Stimulated activated CD8-positive, alpha-beta memory T cell treated with anti-CD3 and anti-CD28 coated beads, Interleukin-2, amount 100 ng/mL, for 1 hour (primary cell): ENCODE measurements around the gene STXBP5L.
"Not testable (repeated sequence)": the region's sequence is repeated elsewhere in the genome, so short reads cannot be mapped to it uniquely, and the experiment has no call there.

Experiments
- DNase-seq, 2 donors: peaks; one replicate each; pipeline ENCODE4 v3.0.0-alpha.2; 2020; ENCODE audit warnings: low read depth in 2 of 2

STXBP5L gene

GRCh38 chr3:120908030-120908794 lies at the start of gene STXBP5L:
STXBP5L (plus strand) TSS chr3:120908205; CDS start chr3:120909579, 1,374 bp downstream.
- DNase-seq, result no peak

GRCh38 chr3:120858521-120858920 lies 49.5 kb upstream of the STXBP5L start:
- no peak for DNase-seq

DNA sequence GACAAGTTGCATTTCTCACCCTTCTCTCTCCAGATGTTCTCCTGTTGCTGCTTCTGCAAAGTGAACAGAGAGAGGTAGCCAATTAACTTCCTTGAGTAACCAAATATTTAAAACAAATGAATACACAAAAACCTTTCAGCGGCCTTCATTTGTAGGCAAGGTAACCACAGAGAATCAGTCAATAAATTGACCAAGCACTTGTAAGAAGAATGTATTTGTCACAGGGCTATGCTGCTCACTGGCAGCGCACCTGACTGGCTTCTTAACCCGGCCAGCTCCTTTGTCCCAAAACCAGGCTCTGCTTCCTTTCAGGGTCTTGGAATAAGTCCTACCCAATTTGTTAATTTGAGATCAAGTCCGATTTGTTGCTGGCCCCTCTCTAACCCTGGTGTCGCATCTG lies 43.5 kb upstream of the STXBP5L start:
- no peak for DNase-seq

- DNase-seq, result no peak
Measured at GRCh38 chr3:120875507-120875906, 32.5 kb upstream of the STXBP5L start.

DNA sequence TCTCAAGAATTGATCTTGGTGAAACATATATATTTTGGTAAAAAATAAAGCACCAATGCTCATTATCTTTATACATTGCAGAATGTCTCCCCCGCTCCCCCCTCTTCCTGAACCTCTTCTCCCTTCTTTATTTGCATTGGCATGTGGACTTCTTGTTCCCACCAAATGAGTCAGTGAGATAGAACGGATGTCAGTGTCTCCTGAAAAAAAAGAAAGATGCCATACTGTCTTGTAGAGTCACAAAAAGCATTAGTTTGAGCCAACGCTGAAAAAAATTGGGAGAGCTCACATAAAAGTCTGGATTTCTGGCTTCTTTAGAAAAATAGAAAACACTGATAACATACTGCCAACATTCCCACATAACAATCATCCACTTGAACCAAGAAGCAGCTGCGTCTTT lies 32.0 kb upstream of the STXBP5L start:
- no peak for DNase-seq

DNA sequence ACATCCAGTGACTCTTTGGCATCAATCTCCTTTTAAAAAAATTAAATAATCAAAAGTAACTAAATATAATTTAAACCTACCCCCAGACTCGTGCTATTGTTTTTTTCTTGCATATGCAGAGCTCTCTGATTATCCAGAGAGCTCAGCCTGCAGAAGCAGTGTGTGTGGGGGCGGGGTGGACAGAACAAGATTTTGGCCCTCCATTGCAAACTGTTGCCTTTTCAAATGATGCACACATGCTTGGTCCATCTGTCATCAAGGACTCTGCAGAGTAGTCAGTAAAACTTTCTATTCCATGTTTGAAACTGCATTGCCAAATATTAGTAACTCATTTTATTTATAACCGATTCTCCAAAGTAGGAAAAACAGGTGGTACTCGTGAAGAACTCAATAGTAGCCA lies 28.6 kb upstream of the STXBP5L start:
- no peak for DNase-seq

DNA sequence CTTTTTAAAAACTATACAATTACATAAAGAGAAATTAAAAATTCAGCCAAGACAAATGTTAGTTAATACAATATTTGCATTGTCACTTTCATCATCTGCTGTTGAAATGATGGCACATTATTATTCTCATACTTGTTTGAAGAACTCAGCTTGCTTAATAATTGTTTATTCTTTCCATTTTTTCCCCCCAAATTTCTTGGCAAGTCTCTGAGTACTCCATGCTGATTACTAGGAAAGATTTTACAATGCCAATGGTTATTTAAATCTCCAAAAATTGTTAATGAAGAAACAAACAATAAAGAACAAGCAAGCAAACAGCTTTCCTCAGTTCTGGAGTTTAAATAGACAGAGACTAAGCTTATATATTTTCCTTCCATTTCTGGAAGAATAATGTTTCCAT lies 15.1 kb upstream of the STXBP5L start:
- DNase-seq, result no peak

DNA sequence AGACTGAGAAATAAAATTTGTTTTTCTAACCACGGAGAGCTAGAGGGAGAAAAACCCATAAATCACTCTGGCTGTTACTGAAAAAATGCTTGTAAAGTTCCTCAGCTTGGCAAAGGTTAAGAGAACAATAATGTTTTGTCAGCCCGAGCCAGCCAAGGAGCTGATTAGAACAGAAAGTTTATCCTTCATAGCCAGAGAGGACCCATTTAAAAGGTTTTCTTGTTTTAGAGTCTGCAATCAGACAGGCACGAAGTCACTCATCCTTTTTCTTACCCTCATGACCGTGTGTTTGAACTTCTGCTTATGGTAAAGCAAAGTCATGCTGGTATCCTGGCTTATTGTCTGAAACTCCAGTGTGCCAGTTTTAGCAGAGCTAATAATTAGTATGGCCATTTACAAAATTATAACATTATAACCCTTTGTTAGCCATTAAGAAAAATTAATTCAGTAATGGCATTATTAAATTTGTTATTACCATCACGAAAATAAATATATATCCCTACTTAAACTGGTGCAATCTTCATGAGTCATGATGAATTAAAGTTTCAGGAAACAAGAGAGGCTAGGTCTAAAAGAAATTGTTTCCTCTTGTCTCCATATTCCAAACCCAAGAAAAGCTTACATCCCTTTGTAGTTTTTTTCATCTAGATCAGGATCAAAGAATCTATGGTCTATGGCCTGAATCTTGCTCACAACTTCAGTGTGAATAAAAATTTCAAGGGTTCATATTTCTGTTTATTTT lies 13.5 kb upstream of the STXBP5L start:
- DNase-seq, result no peak

DNA sequence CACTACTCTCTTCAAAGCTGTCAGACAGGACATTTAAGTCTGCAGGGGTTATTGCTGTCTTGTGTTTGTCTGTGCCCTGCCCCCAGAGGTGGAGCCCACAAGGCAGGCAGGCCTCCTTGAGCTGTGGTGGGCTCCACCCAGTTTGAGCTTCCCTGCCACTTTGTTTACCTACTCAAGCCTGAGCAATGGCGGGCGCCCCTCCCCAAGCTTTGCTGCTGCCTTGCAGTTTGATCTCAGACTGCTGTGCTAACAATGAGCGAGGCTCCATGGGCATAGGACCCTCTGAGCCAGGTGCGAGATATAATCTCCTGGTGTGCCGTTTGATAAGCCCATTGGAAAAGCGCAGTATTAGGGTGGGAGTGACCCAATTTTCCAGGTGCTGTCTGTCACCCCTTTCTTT lies 6.3 kb upstream of the STXBP5L start:
- not testable (repeated sequence) for DNase-seq

DNA sequence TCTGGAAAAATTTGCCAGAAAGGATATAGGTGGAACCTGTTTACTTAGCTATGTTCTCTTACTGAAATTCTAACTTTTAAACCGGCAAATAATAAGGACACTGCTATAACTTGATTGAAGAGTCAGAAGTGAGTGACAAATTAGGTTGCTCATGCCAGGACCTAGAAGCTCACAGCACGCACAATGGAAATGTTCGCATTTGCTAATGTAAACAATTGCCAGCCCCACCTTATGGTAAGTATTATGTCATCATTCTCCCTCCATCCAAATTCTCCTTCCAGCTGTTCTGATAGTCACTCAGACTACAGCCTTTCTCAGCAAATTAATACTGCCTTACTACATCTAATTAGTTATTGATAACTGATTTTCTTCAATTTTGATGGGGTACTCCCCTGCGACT lies 4.8 kb upstream of the STXBP5L start:
- DNase-seq, result no peak

- no peak for DNase-seq
Measured at GRCh38 chr3:120907659-120908029, 361 bp upstream of the STXBP5L start.

DNA sequence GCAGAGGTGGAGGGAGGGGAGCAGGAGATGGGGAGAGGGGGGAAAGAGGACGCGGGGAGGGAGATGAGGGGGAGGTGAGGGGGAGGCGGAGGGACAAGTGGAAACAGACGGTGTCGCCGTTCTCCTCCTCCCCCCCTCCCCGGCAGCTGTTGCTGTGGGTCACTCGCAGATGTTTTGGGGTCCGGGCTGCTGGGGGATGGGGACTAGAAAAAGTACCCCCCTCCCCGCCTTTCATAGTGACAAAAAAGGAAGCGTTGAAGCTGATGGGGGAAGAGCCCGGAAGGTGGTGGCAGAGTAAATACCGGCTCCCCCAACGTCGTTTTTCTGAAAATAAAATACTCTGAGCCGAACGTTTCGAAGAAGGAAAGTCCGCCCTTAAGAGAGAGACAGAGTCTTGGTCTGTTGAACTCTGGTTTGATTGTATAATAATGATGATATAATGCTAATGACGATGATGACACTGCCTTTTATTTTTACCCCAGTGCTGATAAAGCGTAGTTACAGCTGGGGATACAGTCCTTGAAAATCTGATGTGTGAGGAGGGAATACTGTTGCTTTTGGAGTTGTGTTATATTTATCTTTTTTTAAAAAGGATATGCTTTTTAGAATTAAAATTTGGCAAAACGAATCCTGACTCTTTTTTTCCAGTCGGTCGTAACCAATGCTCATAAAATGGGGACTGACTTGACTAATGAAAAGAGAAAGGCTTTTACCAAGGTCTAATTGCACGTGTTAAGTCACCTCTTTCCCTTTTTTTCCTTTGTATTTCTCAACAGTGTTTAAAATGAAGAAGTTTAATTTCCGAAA lies 993 bp downstream of the STXBP5L start:
- DNase-seq, result no peak

GRCh38 chr3:120909602-120909878 lies 1.5 kb downstream of the STXBP5L start:
- no peak for DNase-seq

GRCh38 chr3:120926146-120926545 lies 18.1 kb downstream of the STXBP5L start:
- no peak for DNase-seq

DNA sequence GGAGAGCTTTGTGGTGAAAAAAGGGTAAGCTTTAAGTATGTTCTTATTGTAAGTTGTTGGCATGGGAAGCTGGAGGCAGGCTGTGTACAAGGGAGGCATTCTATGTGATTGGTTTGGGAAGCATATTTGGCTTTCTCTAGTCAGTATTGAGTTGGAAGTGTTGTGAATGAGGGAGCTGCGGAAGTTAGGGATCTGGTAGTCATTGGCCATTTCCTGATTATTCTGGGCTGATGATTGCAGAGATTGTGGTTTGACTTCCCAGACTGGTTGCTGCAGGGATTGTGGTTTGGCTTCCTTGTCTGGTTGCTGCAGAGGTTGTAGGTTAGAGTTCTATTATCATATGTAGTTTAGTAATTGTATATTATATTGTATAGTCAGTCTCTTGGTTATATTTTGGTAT lies 21.0 kb downstream of the STXBP5L start:
- DNase-seq, result no peak

DNA sequence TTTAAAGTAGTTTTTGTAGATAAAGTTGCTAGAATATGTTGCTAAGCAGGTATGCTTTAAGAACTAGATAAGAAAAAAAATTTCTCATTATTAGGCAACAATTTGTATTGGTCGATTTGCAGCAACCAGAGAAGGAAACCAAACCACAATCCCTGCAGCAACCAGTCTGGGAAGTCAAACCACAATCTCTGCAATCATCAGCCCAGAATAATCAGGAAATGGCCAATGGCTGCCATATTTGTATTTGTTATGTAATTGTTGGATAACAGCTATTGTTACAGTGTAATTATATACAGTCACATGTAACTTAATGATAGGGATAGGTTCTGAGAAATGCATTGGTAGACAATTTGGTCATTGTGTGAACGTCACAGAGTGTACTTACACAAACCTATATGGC lies 23.6 kb downstream of the STXBP5L start:
- DNase-seq, result no peak

DNA sequence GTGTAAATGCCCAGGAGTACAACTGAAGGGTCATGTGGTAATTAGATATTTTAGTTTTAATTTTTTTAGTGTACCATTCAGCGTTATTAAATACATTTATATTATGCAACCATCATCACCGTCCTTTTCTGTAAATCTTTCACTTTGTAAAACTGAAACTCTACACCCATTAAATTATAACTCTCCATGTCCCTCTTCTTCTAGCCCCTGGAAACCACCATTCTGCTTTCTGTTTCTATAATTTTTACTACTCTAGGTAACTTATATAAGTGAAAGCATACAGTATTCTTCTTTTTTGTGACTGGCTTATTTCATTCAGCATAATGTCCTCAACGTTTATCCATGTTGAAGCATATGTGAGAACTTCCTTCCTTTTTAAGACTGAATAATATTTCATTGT lies 48.1 kb downstream of the STXBP5L start:
- DNase-seq, result no peak

DNA sequence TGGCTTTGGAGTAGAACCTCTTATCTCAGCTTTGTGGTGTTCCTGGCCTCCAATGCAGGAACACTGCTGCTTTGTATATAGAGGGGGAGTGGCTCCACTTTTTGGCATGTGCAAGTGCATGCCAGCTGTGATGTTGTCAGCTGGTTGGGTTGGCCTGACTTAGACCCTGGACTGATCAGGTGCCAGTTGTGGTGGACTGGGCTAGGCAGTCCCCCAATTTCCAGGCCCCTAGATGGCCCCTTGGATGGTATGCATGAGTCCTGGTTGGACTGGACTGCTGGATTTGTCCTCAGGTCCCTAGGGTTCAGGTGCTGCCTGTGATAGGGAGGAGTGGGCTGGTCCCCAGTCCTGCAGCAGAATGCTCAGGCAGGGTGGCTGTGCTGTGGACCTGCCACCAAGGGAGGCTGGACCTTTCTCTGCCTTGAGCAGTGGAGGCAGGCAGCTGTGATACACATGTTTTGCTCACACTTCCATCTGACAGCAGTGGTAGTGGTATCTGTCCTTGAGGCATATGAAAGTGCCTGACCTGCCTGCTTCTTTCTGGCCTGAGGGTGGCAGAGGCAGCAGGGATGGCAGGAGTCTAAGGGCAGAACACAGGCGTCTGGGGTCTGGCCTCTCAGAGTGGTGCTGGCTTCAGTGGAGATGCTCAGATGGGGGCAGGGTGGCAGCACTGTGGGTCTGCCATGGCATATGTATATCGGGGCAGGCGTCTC lies 74.8 kb downstream of the STXBP5L start:
- no peak for DNase-seq

DNA sequence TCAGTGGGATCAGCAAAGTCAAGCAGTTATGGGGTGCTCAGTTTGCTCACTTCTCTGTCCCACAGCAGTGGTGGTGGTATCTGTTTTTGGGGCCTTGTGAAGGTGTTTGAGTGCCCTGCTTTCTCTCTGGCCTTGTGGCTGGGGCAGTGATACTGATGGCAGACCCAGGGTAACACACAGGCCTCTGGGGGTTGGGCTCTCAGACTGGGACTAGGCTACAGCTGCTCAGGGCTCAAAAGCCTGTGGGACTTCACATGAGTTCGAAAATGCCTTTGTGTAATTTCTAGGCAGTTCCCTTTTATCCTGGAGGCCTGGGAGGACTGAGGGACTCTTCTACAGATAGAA lies 75.3 kb downstream of the STXBP5L start:
- no peak for DNase-seq

DNA sequence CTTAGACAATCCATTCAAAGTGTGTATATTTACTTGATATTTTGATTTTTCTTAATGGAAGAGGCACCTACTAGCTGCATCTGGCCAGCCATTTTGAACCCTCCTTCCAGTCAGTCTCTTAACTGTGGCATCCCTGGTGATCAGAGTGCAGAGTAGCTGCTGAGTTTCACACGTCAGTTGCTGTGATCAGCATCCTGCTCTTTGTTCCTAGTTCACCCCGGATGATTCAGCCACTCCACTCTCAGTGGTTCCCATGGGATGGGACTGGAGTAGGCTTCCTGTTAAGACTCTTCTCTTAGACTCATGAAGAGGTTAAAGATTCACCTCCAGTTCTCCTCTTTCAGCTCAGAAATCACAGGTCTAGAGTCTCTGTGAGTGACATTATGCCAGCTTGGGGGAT lies 75.8 kb downstream of the STXBP5L start:
- DNase-seq, result no peak

- DNase-seq, result no peak
Measured at GRCh38 chr3:120985242-120985641, 77.2 kb downstream of the STXBP5L start.

- DNase-seq, result no peak
Measured at GRCh38 chr3:120988994-120989393, 81.0 kb downstream of the STXBP5L start.
